ENCODE results near the gene CYP2D6.
"Not testable (repeated sequence)": the region's sequence is repeated elsewhere in the genome, so short reads cannot be mapped to it uniquely, and the experiment has no call there.

- TF ChIP-seq EZH2 (IDR thresholded peaks at IDR 0.05; ENCODE audit: borderline replicate concordance, low read depth, low read length, severe bottlenecking), result not testable (repeated sequence)
- peak; percentile 17 for TF ChIP-seq CTCF (IDR thresholded peaks at IDR 0.05; ENCODE audit: borderline replicate concordance, extremely low read depth, low read length, poor library complexity, severe bottlenecking)
These were observed 17.8 kb downstream of the CYP2D6 start for GRCh38 chr22:42112793-42113192.
